PC-3 (cell line): ENCODE data around the gene WNT3. TPM values are rescaled to one million over a fixed set of nuclear protein-coding genes. Genes with fewer than 3 reads are reported as not detected.

Source experiments
- ATAC-seq: fragments of 200-7000 bp; cut with Tn5 transposase; 2 replicates; pipeline ENCODE4 v1.9.1; 2020; ENCODE audit warnings: mild to moderate bottlenecking, moderate library complexity
- BruUV-seq: library from RNA; stranded (reverse); fragments of 400-500 nt; replicated peaks from 2 replicates; lab custom pipeline; 2021; lab: Mats Ljungman, UMichigan
- CTCF ChIA-PET: fragments of 300-600 bp; sonication (Branson Sonifier 250); formaldehyde crosslinking; loops from one replicate; lab custom pipeline; 2022; ENCODE audit warnings: antibody characterized with exemption; lab: Charles Lee
- POLR2A ChIA-PET: fragments of 300-600 bp; sonication (Branson Sonifier 250); formaldehyde crosslinking; loops from one replicate; lab custom pipeline; 2022; ENCODE audit warnings: antibody characterized with exemption; ENCODE audit not compliant: unreplicated experiment; lab: Charles Lee
- DNase-seq: peaks from one replicate; pipeline ENCODE4 v3.0.0-alpha.2; 2015
- H2AFZ ChIP-seq: fragments of 300-600 bp; sonication (generic); 2 replicates; pipeline ENCODE4 v1.6.0; 2016; ENCODE audit warnings: antibody characterized with exemption, low read length
- H3F3A ChIP-seq: fragments of 300-600 bp; sonication (generic); one replicate; pipeline ENCODE4 v1.6.0; 2017; ENCODE audit warnings: antibody characterized with exemption, low read length, control low read depth, mild to moderate bottlenecking; ENCODE audit not compliant: unreplicated experiment
- H3K27ac ChIP-seq: fragments of 300-600 bp; sonication (generic); 2 replicates; pipeline ENCODE4 v1.5.1; 2016; ENCODE audit warnings: mild to moderate bottlenecking, low read length
- H3K27me3 ChIP-seq: fragments of 300-600 bp; sonication (generic); 2 replicates; pipeline ENCODE4 v1.6.1; 2016; ENCODE audit warnings: low read length, mixed read lengths
- H3K36me3 ChIP-seq: fragments of 300-600 bp; sonication (generic); 2 replicates; pipeline ENCODE4 v1.6.1; 2016; ENCODE audit warnings: low read depth, mixed run types, low read length, mixed read lengths
- H3K4me1 ChIP-seq: fragments of 300-600 bp; sonication (generic); 2 replicates; pipeline ENCODE4 v1.5.1; 2016; ENCODE audit warnings: low read length; ENCODE audit not compliant: insufficient read depth
- H3K4me2 ChIP-seq: fragments of 300-600 bp; sonication (generic); 2 replicates; pipeline ENCODE4 v1.6.0; 2016; ENCODE audit warnings: low read length
- H3K4me3 ChIP-seq: fragments of 300-600 bp; sonication (generic); 2 replicates; pipeline ENCODE4 v1.5.1; 2016; ENCODE audit warnings: mild to moderate bottlenecking, low read length, mixed read lengths
- H3K79me2 ChIP-seq: fragments of 300-600 bp; sonication (generic); 2 replicates; pipeline ENCODE4 v1.6.1; 2017; ENCODE audit warnings: low read length, mixed read lengths
- H3K9ac ChIP-seq: fragments of 300-600 bp; sonication (generic); 2 replicates; pipeline ENCODE4 v1.6.0; 2016; ENCODE audit warnings: mild to moderate bottlenecking, low read length
- H3K9me2 ChIP-seq: fragments of 300-600 bp; sonication (generic); replicated peaks from 2 replicates; pipeline ENCODE4 v1.6.1; 2016; ENCODE audit warnings: mixed run types, low read length, mixed read lengths
- H3K9me3 ChIP-seq: fragments of 300-600 bp; sonication (generic); 2 replicates; pipeline ENCODE4 v1.6.1; 2016; ENCODE audit warnings: low read length, mixed read lengths
- H4K20me1 ChIP-seq: fragments of 300-600 bp; sonication (generic); 2 replicates; pipeline ENCODE4 v1.6.1; 2016; ENCODE audit warnings: low read length, mixed read lengths
- EZH2 ChIP-seq: fragments of 300-600 bp; sonication (generic); IDR thresholded peaks from one replicate; pipeline ENCODE4 v1.6.1; 2017; ENCODE audit warnings: antibody characterized with exemption, mild to moderate bottlenecking, low read length; ENCODE audit not compliant: unreplicated experiment
- EZH2phosphoT487 ChIP-seq: fragments of 300-600 bp; sonication (generic); IDR thresholded peaks from 2 replicates; pipeline ENCODE4 v1.6.1; 2018; ENCODE audit warnings: mild to moderate bottlenecking, antibody characterized with exemption, low read length, borderline replicate concordance
- intact Hi-C: fragments of 100-400 bp; cut with micrococcal nuclease; formaldehyde crosslinking; loops from 2 replicates; pipeline ENCODE4 v1.9.0; 2023
- total RNA-seq: library from RNA; depleted of rRNA; stranded (reverse); fragments of >200 nt; gene quantifications from 2 replicates; pipeline ENCODE4 v1.2.3, GENCODE V29; 2014
- TF ChIP-seq, protein P1 (sequence below): fragments of 300-600 bp; sonication (generic); conservative IDR thresholded peaks from 2 replicates; pipeline ENCODE4 v1.5.1; 2017; ENCODE audit warnings: antibody characterized with exemption, low read depth, mild to moderate bottlenecking, low read length

WNT3 gene
- total RNA-seq, 1 experiment from 2014 or later, result 4.9 TPM

DNA sequence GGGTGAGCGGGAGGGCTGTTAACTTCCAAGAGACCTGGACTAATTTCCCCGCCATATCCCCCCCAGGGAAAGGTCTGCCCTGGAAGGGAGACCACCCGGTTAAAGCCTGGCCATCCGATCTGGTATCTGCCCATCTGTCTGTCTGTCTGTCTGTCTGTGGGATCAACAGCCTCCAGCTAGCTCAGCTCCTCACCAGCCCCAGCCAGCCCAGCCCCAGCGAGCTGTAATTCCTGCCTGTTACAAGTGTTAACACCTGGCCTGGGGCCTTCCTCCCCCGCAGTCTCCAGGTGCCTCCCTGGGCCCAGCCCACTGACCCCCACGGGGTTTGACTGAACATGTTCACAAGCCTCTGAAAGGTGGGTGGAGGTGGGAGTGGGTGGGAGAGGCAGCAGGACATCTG is 4.0 kb downstream of the WNT3 start:
- intact Hi-C loops, result no loop called here
- ATAC-seq (no peak), DNase-seq (no peak)
- H3F3A ChIP-seq, result no peaks in the 10 kb centered on the region
- 0 out of 2 replicates have a peak, but pooled peaks cover 10% of the 10 kb centered on the region for H3K27me3 ChIP-seq
- BruUV-seq, result no TSS peak
- TF ChIP-seq, protein P1, sequence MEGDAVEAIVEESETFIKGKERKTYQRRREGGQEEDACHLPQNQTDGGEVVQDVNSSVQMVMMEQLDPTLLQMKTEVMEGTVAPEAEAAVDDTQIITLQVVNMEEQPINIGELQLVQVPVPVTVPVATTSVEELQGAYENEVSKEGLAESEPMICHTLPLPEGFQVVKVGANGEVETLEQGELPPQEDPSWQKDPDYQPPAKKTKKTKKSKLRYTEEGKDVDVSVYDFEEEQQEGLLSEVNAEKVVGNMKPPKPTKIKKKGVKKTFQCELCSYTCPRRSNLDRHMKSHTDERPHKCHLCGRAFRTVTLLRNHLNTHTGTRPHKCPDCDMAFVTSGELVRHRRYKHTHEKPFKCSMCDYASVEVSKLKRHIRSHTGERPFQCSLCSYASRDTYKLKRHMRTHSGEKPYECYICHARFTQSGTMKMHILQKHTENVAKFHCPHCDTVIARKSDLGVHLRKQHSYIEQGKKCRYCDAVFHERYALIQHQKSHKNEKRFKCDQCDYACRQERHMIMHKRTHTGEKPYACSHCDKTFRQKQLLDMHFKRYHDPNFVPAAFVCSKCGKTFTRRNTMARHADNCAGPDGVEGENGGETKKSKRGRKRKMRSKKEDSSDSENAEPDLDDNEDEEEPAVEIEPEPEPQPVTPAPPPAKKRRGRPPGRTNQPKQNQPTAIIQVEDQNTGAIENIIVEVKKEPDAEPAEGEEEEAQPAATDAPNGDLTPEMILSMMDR, result no peak
- TF ChIP-seq EZH2 (no peak), EZH2phosphoT487 (no peak)
- no peak overlapping the region for H3K9ac ChIP-seq
- no peaks in the 10 kb centered on the region for H4K20me1 ChIP-seq
- H3K9me2 ChIP-seq, result no peaks in the 10 kb centered on the region
- no peak overlapping the region for H3K4me2 ChIP-seq
- ChIA-PET POLR2A (no interaction called here), CTCF (no interaction called here)
- no peak overlapping the region for H3K27ac ChIP-seq
- H2AFZ ChIP-seq, result no peak overlapping the region
- no peaks in the 10 kb centered on the region for H3K79me2 ChIP-seq
- H3K4me3 ChIP-seq, result no peak overlapping the region
- no peaks in the 10 kb centered on the region for H3K36me3 ChIP-seq
- H3K9me3 ChIP-seq, result no peaks in the 10 kb centered on the region
- H3K4me1 ChIP-seq, result no peaks in the 10 kb centered on the region

DNA sequence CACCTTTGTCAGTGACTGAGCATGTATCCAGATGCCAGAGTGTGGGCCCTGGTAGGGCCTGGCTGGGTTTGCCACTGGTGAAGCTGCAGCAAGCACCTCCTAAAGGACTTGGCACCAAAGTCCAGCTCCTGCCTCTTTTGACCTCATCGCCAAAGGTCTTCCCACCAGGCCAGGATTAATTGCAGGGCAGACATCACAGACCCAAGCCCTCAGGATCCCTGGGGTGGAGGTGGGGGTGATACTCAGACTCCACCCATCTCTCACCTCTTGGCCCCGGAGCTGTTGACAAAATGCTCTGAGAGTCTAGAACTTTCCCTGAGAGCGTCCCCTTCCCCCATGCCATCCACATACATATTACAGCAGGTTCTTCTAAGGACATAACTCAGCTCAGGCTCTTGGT is 4.6 kb downstream of the WNT3 start:
- Histone ChIP-seq H3K9me3 (no peaks in the 10 kb centered on the region), H3K4me1 (no peaks in the 10 kb centered on the region), H4K20me1 (no peaks in the 10 kb centered on the region), H2AFZ (no peak overlapping the region), H3K4me3 (no peak overlapping the region), H3K36me3 (no peaks in the 10 kb centered on the region), H3K9me2 (no peaks in the 10 kb centered on the region), H3K79me2 (no peaks in the 10 kb centered on the region), H3K27ac (no peak overlapping the region), H3K9ac (no peak overlapping the region), H3K27me3 (0 out of 2 replicates have a peak, but pooled peaks cover 10% of the 10 kb centered on the region), H3K4me2 (no peak overlapping the region), H3F3A (no peaks in the 10 kb centered on the region)
- CTCF ChIA-PET, result no interaction called here
- no TSS peak for BruUV-seq
- ATAC-seq (no peak), DNase-seq (no peak)
- intact Hi-C loops, result no loop called here
- TF ChIP-seq, protein P1, result no peak
- TF ChIP-seq EZH2 (no peak), EZH2phosphoT487 (no peak)
- POLR2A ChIA-PET, result no interaction called here

DNA sequence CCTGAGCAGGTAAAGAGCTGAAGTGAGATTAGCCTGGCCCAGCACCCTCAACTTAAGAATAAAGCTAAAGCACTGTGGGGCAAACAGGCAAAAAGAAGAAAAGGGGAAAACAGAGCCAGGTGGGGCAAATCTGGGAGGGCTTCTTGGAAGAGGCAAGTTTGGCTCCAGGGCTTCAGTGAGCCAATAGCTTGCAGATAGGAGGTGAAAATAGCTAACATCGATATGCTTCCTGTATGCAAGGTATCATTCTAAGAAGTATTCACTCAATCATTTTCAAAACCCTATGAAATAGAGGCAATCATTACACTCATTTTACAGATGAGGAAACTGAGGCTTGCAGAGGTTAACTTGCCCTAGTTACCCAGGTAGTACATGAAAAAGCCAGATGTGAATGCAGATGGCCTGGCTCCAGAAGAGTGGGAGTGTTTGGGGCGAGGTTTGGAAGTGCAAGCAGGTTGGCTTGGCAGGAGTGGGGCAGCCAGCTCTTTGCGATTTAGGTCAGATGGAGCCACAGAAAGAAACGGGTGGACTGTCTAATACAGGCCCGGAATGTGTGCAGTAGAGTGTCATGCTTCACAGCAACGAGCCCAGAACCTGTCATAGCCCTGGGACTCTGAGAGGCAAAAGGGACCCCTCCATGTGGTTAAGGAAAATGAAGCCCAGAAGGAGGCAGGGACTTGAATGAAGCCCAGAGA is 5.7 kb downstream of the WNT3 start:
- CTCF ChIA-PET, result no interaction called here
- H3K27ac ChIP-seq, result no peak overlapping the region
- intact Hi-C loops, result no loop called here
- no peak for ATAC-seq
- POLR2A ChIA-PET, result interaction anchor here (0.6 kb wide), 1 partner anchor 21 kb away, joined by 4 read pairs; no protein-coding TSS in a partner anchor
- H3F3A ChIP-seq, result no peaks in the 10 kb centered on the region
- no peaks in the 10 kb centered on the region for H4K20me1 ChIP-seq
- H3K4me1 ChIP-seq, result no peaks in the 10 kb centered on the region
- H3K4me2 ChIP-seq, result no peak overlapping the region
- H3K4me3 ChIP-seq, result no peak overlapping the region
- no peak overlapping the region for H3K9ac ChIP-seq
- TF ChIP-seq EZH2phosphoT487 (no peak), EZH2 (no peak)
- TF ChIP-seq, protein P1, result no peak
- DNase-seq, result no peak
- H3K9me2 ChIP-seq, result no peaks in the 10 kb centered on the region
- 0 out of 2 replicates have a peak, but pooled peaks cover 8% of the 10 kb centered on the region for H3K27me3 ChIP-seq
- no peaks in the 10 kb centered on the region for H3K79me2 ChIP-seq
- no peak overlapping the region for H2AFZ ChIP-seq
- H3K36me3 ChIP-seq, result no peaks in the 10 kb centered on the region
- BruUV-seq, result no TSS peak
- no peaks in the 10 kb centered on the region for H3K9me3 ChIP-seq
